ENCODE data around the gene NRL.

The NRL gene

DNA sequence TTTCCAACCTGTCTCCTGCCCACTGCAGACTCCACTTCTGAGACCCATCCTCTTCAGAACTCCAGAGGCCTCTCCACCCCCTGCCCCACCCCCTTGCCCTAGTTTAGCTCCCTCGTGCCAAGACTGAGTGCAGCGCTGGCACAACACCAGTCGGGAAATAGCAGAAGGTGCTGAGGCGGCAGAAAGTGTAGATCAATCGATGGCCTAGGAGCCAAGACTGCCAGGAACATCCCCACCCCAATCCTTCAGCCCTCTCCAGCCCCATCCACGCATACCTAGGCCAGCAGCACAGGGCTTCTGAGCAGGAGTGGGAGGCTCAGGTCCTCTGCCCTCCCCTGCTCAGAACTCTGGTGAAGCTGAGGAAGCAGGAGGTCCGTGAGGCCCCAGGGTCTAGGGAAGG lies 42.3 kb downstream of the NRL start:
- TF ChIP-seq CTCF (IDR thresholded peaks at IDR 0.05; ENCODE audit: low read depth, low read length): no peak
- no peak overlapping the region for H3K4me3 ChIP-seq (ENCODE audit: low read depth, low read length)

GRCh38 chr14:24071836-24072430 lies 42.8 kb downstream of the NRL start:
- H3K4me3 ChIP-seq (ENCODE audit: low read depth, low read length): no peak overlapping the region
- TF ChIP-seq CTCF (IDR thresholded peaks at IDR 0.05; ENCODE audit: low read depth, low read length): no peak

- TF ChIP-seq CTCF (IDR thresholded peaks at IDR 0.05; ENCODE audit: low read depth, low read length): no peak
- no peak within 1 kb of the TSS for H3K4me3 ChIP-seq (ENCODE audit: low read depth, low read length)
Measured at GRCh38 chr14:24071144-24071697, 43.5 kb downstream of the NRL start, which contains the start of gene CPNE6. Gene CPNE6, plus strand, starts transcription at chr14:24071562. Its CDS starts 1,375 bp downstream, at chr14:24072937.

DNA sequence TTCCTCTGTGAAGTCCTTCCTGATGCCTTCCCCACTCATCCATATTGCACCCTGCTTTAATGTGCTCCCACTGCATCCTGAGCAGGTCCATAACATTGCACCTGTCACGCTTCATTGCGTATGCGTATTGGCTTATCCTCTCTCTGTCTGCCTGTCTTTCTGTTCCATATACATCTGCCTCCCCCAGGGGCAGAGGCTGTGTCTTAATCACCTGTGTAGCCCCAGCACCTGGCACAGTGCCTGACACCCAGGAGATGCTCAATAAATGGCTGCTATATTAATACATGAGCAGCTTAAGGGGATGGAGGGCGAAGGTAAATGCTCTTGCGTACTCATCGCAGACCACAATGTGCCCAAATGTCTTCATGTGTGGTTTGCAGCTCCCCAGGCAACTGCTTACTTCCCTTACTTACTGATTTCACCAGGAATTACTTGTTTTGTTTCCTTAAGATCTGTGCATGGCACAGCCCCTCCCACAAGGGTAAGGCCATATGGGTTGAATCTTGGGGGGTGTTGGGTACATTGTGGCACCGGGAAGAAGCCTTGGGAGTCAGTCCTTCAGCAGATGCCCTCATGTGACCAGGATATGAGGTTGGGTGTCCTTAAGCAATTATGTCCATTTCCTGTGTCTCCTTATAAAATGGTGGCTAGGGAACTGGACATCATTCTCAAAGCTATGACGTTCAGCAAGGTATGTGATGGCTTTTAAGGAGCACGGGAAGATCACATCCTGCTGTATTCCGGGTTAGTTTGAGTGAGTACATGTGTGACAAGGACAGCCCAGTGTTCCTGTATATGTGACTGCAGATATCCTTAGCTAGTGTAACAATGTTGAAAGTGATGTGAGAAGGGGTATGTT lies 44.2 kb downstream of the NRL start:
- TF ChIP-seq CTCF (IDR thresholded peaks at IDR 0.05; ENCODE audit: low read depth, low read length): no peak
- H3K4me3 ChIP-seq (ENCODE audit: low read depth, low read length): no peak overlapping the region

DNA sequence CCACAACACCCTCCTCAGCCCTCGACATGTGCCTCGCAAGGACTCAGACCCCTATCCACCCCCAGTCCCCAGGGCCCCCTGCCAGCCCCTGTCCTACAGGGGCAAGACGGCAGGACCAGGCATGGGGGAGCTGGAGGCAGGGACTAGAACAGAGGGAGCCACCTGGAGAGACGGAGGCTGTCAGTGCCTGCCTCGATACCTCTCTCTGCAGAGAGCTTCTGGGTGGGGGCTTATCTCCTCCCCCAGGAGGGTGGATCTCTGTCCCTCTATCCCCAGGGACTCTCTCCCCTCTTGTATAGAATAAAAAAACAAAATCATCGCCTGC lies 45.4 kb downstream of the NRL start:
- no peak for TF ChIP-seq CTCF (IDR thresholded peaks at IDR 0.05; ENCODE audit: low read depth, low read length)
- H3K4me3 ChIP-seq (ENCODE audit: low read depth, low read length): no peak overlapping the region

GRCh38 chr14:24068711-24069410 lies 45.9 kb downstream of the NRL start:
- no peak for TF ChIP-seq CTCF (IDR thresholded peaks at IDR 0.05; ENCODE audit: low read depth, low read length)
- H3K4me3 ChIP-seq (ENCODE audit: low read depth, low read length): no peak overlapping the region

Measured in WI38 (cell line).